ENCODE data around the gene BCL7C. TPM values are rescaled to one million over a fixed set of nuclear protein-coding genes. Genes with fewer than 3 reads are reported as not detected.

The BCL7C gene
- polyA plus RNA-seq, 1 donor (not counting 4 experiments of a cell fraction or from before 2014, with no cell fraction given) = 19.2 TPM

DNA sequence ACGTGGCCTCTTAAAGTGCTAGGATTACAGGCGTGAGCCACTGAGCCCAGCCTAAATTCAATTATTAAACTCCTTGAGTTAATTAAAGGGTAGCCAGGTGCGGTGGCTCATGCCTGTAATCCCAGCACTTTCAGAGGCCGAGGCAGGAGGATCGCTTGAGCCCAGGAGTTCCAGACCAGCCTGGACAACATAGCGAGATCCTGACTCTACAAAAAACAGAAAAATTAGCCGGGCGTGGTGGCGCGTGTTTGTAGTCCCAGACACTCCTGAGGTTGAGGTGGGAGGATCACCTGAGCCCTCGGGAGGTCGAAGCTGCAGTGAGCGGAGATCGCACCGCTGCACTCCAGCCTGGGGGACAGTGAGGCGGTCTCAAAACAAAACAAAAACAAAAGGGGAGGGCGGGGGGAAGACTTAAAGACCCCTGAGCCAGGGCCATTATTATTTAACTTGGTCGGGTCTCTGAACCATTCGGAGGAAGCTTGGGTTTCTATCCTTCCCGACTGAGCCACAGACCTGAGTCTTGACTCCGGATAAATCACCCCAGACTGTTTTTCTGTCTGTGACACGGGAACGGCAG is 19.5 kb downstream of the BCL7C start:
- peak overlapping the region; percentile 74 to 87 (median 79) for H3K4me3 ChIP-seq (ENCODE audit: control insufficient read depth in 2 of 3, extremely low read depth in 1 of 3, insufficient read depth in 2 of 3, low read depth in 1 of 3, low read length in 3 of 3)
- peak overlapping the region; percentile 14 for H2AFZ ChIP-seq (ENCODE audit: control insufficient read depth, low read length)
- no peaks in the 10 kb centered on the region for H3K9me1 ChIP-seq (ENCODE audit: control insufficient read depth, extremely low read depth, insufficient read depth, low read length)
- H4K20me1 ChIP-seq (ENCODE audit: control insufficient read depth, extremely low read depth, insufficient read depth, low read length) = no peaks in the 10 kb centered on the region
- H3K36me3 ChIP-seq (ENCODE audit: control insufficient read depth in 2 of 2, extremely low read depth in 1 of 2, insufficient read depth in 2 of 2, low read length in 2 of 2) = peaks cover 0 to 2% of the 10 kb centered on the region in 2 experiments
- dilution Hi-C loops (cut with MboI; ENCODE audit: extremely low pct_ligation_motif_present, low sequenced_read_pairs) = no loop called here
- H3K9me3 ChIP-seq (ENCODE audit: control insufficient read depth, low read depth, low read length) = no peaks in the 10 kb centered on the region
- H3K9ac ChIP-seq (ENCODE audit: control insufficient read depth, extremely low read depth, insufficient read depth, low read length) = peak overlapping the region; percentile 93
- TF ChIP-seq EZH2 (IDR thresholded peaks at IDR 0.05; ENCODE audit: low read length) = no peak
- TF ChIP-seq, protein P1, sequence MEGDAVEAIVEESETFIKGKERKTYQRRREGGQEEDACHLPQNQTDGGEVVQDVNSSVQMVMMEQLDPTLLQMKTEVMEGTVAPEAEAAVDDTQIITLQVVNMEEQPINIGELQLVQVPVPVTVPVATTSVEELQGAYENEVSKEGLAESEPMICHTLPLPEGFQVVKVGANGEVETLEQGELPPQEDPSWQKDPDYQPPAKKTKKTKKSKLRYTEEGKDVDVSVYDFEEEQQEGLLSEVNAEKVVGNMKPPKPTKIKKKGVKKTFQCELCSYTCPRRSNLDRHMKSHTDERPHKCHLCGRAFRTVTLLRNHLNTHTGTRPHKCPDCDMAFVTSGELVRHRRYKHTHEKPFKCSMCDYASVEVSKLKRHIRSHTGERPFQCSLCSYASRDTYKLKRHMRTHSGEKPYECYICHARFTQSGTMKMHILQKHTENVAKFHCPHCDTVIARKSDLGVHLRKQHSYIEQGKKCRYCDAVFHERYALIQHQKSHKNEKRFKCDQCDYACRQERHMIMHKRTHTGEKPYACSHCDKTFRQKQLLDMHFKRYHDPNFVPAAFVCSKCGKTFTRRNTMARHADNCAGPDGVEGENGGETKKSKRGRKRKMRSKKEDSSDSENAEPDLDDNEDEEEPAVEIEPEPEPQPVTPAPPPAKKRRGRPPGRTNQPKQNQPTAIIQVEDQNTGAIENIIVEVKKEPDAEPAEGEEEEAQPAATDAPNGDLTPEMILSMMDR (optimal IDR thresholded peaks at IDR 0.05 in 1 of 3, IDR thresholded peaks at IDR 0.05 in 1 of 3, conservative IDR thresholded peaks at IDR 0.05 in 1 of 3; ENCODE audit: extremely low read depth in 1 of 3, insufficient read depth in 2 of 3, low read length in 3 of 3) = no peak
- DNase-seq (ENCODE audit: low read depth, low spot score) (no peak), FAIRE-seq (no peak)
- H3K4me1 ChIP-seq (ENCODE audit: control insufficient read depth, extremely low read depth, insufficient read depth, low read length) = peaks cover 25% of the 10 kb centered on the region
- no peaks in the 10 kb centered on the region for H3K27me3 ChIP-seq (ENCODE audit: control insufficient read depth, extremely low read depth, insufficient read depth, low read length)
- H3K4me2 ChIP-seq (ENCODE audit: control insufficient read depth, extremely low read depth, insufficient read depth, low read depth, low read length) = peak overlapping the region; percentile 78
- peak overlapping the region; percentile 83 for H3K27ac ChIP-seq (ENCODE audit: control insufficient read depth, insufficient read depth, low read length)
- H3K79me2 ChIP-seq (ENCODE audit: control insufficient read depth, insufficient read depth, low read length) = peaks cover 6% of the 10 kb centered on the region

DNA sequence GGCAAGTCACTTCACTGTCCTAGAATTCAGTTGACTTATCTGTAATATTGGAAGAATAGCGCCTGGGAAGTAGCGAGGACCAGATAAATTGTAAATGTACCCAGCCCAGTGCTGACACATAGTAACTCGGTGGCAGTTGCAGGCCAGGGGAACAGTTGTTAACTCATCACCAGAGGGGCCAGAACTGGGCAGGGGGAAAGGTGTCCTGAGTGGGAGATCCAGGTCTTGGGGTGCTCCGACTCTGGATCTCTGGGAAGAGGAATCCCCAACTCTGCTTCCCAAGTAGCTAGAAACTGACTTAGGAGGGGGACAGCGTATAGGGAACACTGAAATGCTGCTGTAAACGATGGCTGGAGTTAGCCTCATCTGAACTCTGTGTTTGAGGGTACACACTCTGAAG is 23.0 kb downstream of the BCL7C start:
- Histone ChIP-seq H3K27ac (ENCODE audit: control insufficient read depth, insufficient read depth, low read length) (no peak overlapping the region), H2AFZ (ENCODE audit: control insufficient read depth, low read length) (no peak overlapping the region), H3K79me2 (ENCODE audit: control insufficient read depth, insufficient read depth, low read length) (peaks cover 3% of the 10 kb centered on the region), H3K9ac (ENCODE audit: control insufficient read depth, extremely low read depth, insufficient read depth, low read length) (no peak overlapping the region), H3K36me3 (ENCODE audit: control insufficient read depth in 2 of 2, extremely low read depth in 1 of 2, insufficient read depth in 2 of 2, low read length in 2 of 2) (peaks cover 0 to 2% of the 10 kb centered on the region in 2 experiments), H3K4me2 (ENCODE audit: control insufficient read depth, extremely low read depth, insufficient read depth, low read depth, low read length) (no peak overlapping the region), H3K27me3 (ENCODE audit: control insufficient read depth, extremely low read depth, insufficient read depth, low read length) (no peaks in the 10 kb centered on the region), H3K4me3 (ENCODE audit: control insufficient read depth in 2 of 3, extremely low read depth in 1 of 3, insufficient read depth in 2 of 3, low read depth in 1 of 3, low read length in 3 of 3) (no peak overlapping the region), H4K20me1 (ENCODE audit: control insufficient read depth, extremely low read depth, insufficient read depth, low read length) (no peaks in the 10 kb centered on the region), H3K9me1 (ENCODE audit: control insufficient read depth, extremely low read depth, insufficient read depth, low read length) (no peaks in the 10 kb centered on the region), H3K9me3 (ENCODE audit: control insufficient read depth, low read depth, low read length) (no peaks in the 10 kb centered on the region), H3K4me1 (ENCODE audit: control insufficient read depth, extremely low read depth, insufficient read depth, low read length) (peaks cover 15% of the 10 kb centered on the region)
- TF ChIP-seq, protein P1 (optimal IDR thresholded peaks at IDR 0.05 in 1 of 3, IDR thresholded peaks at IDR 0.05 in 1 of 3, conservative IDR thresholded peaks at IDR 0.05 in 1 of 3; ENCODE audit: extremely low read depth in 1 of 3, insufficient read depth in 2 of 3, low read length in 3 of 3) = no peak
- TF ChIP-seq EZH2 (IDR thresholded peaks at IDR 0.05; ENCODE audit: low read length) = no peak
- FAIRE-seq = no peak
- no peak for DNase-seq (ENCODE audit: low read depth, low spot score)
- dilution Hi-C loops (cut with MboI; ENCODE audit: extremely low pct_ligation_motif_present, low sequenced_read_pairs) = no loop called here
